NCI-H2081 treated with DMSO at 0.1 percent for 48 hours (cell line): ENCODE results near the gene PLXNB2.
"Not testable (repeated sequence)": the region's sequence is repeated elsewhere in the genome, so short reads cannot be mapped to it uniquely, and the experiment has no call there.

Source experiments
- DNase-seq: peaks from one replicate; lab custom pipeline; 2025; lab: John Stamatoyannopoulos, UW

Gene PLXNB2, protein sequence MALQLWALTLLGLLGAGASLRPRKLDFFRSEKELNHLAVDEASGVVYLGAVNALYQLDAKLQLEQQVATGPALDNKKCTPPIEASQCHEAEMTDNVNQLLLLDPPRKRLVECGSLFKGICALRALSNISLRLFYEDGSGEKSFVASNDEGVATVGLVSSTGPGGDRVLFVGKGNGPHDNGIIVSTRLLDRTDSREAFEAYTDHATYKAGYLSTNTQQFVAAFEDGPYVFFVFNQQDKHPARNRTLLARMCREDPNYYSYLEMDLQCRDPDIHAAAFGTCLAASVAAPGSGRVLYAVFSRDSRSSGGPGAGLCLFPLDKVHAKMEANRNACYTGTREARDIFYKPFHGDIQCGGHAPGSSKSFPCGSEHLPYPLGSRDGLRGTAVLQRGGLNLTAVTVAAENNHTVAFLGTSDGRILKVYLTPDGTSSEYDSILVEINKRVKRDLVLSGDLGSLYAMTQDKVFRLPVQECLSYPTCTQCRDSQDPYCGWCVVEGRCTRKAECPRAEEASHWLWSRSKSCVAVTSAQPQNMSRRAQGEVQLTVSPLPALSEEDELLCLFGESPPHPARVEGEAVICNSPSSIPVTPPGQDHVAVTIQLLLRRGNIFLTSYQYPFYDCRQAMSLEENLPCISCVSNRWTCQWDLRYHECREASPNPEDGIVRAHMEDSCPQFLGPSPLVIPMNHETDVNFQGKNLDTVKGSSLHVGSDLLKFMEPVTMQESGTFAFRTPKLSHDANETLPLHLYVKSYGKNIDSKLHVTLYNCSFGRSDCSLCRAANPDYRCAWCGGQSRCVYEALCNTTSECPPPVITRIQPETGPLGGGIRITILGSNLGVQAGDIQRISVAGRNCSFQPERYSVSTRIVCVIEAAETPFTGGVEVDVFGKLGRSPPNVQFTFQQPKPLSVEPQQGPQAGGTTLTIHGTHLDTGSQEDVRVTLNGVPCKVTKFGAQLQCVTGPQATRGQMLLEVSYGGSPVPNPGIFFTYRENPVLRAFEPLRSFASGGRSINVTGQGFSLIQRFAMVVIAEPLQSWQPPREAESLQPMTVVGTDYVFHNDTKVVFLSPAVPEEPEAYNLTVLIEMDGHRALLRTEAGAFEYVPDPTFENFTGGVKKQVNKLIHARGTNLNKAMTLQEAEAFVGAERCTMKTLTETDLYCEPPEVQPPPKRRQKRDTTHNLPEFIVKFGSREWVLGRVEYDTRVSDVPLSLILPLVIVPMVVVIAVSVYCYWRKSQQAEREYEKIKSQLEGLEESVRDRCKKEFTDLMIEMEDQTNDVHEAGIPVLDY (N-terminal part only)

DNA sequence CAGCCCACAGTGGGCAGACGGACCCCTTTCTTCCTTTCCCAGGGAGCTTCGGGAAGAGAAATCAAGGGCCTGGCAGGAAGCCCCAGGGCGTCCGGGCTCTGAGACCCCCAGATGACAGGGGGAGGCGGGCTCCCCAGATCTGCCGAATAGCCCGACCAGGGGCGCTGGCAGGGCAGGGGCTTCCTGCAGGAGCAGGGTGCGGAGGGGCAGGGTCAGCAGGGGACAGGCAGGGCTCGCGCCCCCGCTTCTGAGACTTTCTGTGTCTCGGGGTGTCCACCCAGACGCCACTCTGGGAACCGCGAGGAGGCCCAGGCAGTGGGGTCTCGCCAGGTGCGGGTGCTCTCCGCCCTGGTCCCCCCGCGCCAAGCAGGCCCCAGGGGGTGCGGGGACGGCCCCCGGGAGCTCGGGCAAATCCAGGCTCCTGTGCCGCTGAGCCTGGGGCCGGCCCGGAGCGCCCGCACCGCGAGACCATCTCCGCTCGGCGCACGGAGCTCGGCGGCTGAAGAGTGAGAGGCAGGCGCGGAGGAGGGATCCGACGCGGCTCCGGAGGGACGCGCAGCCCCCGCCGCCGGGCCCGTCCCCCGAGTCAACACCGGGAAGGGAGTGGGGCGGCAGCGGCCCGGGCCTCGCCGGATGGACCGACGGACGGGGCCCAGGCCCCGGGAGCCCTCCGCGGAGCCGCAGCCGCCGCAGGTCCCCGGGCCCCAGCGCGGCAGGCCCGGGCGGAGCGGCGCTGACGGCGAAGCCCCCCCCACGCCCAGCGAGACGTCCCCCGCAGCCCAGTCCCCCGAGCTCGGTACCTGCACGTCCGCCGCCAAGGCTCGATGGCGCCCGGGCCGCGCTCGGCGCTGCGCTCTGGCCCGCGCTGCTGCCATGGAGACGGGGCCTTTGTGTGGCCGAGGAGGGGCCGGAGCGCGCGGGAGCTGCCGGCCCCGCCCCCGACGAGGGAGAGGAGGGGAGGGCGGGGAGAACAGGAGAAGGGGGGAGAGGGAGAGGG is at the start of gene PLXNB2:
Gene PLXNB2 (minus strand): TSS at position 894 of the 997 bp plus-strand sequence. CDS start 17,062 bp downstream, outside the sequence.
- no peak for DNase-seq

DNA sequence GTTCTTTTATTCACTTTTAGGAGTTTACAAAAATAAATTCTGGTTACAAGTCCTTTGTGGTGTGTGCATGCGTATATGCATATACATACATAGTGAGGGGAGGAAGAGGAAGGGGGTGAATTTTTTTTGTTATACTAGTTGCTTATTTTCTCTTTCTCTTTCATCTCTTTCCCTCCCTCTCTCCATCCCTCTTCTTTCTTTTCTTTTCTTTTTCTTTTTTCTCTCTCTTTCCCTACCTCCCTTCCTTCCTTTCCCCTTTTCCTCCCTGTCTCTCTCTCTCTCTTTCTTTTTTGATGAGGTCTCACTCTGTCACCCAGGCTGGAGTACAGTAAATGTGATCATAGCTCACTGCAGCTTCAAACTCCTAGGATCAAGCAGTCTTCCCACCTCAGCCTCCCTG is 49.8 kb upstream of the PLXNB2 start:
- no peak for DNase-seq

DNA sequence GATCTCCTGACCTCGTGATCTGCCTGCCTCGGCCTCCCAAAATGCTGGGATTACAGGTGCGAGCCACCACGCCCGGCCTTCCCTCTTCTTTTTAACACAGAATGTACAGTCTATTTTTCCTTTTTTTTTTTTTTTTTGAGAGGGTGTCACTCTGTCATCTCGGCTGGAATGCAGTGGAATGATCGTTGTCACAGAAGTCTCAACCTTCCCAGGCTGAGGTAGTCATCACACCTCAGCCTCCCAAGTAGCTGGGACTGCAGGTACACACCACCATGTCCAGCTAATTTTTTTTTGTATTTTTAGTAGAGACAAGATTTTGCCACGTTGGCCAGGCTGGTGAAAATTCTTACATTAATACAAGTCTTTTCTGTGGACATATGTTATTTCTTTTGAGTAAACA is 48.7 kb upstream of the PLXNB2 start:
- DNase-seq, result no peak

DNA sequence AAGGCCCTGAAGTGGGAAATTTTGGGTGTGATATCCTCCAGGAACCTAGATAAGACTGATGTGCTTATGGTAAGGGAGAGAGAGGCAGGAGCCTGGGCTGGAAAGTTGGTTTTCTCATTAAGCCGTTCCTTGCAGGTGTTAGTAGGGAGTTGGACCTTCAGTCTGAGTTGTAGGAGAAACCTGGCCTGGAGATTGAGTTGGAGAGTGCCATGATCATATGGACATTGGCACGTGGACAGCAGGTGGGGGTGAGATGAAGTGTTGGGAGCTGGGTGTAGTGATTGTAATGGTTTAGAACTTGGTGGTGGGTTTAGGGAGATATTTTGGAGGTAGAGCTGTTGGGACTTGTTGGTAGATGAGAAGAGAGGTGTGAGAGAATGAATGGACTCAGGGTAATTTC is 40.6 kb upstream of the PLXNB2 start:
- DNase-seq, result no peak

DNA sequence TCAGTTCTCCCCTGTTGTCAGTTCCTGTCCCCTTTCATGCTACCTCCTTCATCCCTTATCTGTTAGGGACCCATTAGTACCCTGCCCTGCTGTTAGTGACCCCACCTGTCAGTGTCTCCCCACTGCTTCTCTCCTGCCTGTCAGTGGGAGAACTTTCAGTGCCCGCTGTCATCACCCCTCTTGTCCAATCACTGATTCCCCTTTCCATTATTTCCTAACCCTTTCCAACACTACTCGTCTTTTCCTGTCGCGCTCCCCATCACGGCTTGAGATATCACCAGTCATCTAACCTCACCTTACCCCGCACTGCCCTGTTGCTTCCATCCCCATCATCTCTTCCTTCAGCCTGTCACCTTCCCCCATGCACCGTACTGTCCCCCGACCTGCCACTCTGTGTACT is 39.7 kb upstream of the PLXNB2 start:
- no peak for DNase-seq

DNA sequence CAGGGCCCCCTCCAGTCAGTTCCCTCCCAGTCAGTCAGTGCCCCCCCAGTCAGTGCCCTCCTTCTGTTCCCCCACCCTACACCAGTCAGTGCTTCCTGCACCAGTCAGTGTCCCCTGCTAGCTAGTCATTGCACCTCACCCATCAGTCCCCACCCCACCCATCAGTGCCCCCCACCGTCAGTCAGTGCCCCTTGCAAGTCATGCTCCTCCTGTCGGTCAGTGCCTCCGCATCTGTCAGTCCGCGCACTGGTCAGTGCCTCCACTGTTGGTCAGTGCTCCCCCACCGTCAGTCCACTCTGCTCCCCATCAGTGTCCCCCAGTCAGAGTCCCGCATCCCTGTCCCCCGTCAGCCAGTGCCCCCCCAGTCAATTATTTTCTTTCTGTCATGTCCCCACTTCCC is 39.0 kb upstream of the PLXNB2 start:
- no peak for DNase-seq

DNA sequence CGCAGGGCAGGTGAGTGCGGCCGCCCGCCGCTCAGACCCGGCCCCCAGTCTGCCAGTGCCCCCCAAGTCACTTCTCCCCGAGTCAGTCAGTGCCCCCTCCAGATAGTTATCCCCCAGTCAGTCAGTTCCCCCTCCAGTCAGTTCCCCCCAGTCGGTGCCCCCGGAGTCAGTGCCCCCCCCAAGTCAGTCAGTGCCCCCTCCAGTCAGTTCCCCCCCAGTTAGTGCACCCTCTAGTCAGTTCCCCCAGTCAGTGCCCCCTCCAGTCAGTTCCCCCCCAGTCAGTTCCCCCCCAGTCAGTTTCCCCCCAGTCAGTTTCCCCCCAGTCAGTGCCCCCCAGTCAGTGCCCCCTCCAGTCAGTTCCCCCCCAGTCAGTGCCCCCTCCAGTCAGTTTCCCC is 36.1 kb upstream of the PLXNB2 start:
- DNase-seq, result no peak

DNA sequence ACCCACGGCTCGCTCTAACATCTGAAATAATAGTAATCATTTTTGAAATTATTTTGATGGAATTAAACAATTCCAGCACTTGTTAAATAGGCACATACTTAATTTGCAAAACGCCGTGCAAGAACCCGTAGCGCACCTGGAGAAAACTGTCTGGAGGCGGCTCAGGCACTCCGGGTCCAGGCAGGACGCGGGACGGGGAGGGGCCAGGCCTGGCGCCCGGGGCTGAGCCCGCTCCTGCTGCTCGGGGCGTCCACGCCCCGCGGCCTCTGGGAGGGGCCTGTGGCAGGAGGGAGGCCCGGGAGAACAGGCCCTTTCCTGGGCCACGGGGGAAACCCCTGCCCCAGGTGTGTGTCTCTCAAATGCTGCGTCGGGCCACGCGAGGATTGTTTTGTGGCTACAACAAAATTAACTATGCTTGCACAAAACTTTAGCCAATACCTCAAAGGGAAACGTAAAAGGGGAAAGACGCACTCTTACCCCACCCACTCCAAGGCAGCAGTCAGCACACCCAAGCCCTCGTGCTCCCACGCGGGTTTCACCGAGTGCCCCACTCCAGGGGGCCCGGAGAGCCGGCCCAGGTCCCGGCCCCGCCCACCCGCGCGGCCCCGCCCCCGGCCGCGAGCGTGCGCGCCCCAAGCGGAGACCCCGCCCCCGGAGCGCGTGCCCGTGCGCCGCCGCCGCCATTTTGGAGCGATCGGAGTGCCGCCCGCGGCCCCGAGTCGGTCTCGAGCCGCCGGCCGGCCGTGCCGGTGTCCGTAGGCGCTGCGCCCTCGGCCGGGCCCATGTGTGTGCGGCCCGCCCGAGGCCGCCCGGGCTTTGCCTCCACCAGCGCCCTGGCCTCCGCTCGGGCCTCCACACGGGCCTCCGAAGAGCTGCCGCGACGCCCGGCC is 35.5 kb upstream of the PLXNB2 start, which contains the start of gene PPP6R2:
Gene PPP6R2 (plus strand): TSS at position 677 of the 890 bp plus-strand sequence. CDS start 50,582 bp downstream, outside the sequence.
- DNase-seq, result no peak

DNA sequence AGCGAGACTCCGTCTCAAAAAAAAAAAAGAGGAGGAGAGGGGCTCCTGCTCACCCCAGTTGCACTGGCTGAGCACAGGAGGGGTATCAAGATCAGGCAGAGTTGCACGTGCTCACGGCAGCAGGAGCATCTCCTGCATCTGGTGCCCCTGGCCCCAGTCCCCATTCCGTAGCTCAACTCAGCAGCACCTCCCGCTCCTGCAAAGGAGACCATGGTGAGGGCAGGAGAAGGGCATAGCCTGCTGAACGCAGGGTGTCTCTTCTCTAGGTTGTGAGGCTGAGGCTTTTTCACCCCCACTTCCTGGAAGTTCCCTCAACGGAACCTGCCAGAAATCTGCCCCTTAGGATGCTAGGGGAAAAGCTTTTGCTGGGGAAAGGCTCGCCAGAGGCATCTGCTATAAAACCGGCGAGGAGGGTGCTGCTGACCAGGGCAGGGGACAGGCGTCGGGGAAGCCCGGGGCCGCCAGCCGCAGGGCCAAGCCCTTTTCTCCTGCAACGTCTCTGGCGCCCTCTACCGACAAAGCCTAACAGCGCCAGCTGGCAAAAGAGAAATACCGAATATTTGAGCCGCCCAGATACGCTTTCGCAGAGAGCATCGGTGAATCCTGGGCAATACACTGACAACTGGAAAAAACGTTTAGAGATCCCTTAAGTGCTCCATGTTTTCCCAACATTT is 34.7 kb upstream of the PLXNB2 start:
- DNase-seq, result no peak

DNA sequence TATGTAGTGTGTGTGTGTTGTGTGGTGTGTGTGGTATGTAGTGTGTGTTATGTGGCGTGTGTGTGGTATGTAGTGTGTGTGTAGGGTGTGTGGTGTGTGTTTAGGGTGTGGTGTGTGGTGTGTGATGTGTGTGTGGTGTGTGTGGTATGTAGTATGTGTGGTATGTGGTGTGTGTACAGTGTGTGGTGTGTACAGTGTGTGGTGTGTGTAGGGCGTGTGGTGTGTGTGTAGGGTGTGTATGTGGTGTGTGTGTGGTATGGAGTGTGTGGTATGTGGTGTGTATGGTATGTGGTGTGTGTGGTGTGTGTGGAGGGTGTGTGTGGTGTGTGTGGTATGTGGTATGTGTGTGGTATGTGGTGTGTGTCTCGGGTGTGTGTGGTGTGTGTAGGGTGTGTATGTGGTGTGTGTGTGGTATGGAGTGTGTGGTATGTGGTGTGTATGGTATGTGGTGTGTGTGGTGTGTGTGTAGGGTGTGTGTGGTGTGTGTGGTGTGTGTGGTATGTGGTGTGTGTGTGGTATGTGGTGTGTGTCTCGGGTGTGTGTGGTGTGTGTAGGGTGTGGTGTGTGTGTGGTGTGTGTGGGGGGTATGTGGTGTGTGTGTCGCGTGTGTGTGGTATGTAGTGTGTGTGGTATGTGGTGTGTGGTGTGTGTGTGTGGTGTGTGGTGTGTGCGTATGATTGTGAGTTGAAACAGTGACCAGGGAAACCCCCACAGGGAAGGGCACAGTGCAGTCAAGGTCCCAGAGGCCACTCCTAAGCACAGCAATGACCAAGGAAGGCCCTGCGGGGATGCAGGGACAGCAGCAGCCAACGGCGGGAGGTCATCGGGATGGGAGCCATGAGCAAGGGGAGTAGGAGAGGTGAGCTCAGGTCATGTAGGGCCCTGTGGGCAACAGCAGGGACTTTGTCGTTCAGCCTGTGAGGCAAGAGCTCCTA is 32.8 kb upstream of the PLXNB2 start:
- no peak for DNase-seq

DNA sequence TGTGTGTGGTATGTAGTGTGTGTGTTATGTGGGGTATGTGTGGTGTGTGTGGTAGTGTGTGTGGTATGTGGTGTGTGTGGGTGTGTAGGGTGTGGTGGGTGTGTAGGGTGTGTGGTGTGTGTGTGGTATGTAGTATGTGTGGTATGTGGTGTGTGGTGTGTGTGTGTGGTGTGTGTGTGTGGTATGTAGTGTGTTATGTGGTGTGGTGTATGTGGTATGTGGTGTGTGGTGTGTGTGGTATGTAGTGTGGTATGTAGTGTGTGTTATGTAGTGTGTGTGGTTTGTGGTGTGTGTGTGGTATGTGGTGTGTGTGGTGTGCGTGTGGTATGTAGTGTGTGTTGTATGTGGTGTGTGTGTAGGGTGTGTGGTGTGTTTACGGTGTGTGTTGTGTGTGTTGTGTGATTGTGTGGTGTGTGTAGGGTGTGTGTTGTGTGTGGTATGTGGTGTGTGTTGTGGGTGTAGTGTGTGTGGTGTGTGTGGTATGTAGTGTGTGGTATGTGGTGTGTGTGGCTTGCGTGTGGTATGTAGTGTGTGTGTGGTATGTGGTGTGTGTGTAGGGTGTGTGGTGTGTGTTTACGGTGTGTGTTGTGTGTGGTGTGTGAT is 31.5 kb upstream of the PLXNB2 start:
- no peak for DNase-seq

DNA sequence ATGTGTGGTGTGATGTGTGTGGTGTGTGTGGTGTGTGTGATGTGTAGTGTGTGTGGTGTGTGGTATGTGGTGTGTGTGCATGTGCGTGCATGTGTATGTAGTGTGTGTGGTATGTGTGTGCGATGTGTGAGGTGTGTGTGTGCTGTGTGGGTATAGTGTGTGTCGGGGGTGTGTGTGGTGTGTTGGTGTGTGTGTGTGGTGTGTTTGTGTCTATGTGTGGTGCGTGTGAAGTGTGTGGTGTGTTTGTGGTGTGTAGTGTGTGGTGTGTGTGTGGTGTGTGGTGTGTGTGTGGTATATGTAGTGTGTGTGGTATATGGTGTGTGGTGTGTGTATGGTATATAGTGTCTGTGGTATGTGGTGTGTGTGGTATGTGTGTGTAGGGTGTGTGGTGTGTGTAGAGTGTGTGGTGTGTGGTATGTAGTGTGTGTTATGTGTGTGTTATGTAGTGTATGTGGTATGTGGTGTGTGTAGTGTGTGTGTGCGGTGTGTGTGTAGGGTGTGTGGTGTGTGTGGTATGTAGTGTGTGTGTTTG is 30.7 kb upstream of the PLXNB2 start:
- no peak for DNase-seq

DNA sequence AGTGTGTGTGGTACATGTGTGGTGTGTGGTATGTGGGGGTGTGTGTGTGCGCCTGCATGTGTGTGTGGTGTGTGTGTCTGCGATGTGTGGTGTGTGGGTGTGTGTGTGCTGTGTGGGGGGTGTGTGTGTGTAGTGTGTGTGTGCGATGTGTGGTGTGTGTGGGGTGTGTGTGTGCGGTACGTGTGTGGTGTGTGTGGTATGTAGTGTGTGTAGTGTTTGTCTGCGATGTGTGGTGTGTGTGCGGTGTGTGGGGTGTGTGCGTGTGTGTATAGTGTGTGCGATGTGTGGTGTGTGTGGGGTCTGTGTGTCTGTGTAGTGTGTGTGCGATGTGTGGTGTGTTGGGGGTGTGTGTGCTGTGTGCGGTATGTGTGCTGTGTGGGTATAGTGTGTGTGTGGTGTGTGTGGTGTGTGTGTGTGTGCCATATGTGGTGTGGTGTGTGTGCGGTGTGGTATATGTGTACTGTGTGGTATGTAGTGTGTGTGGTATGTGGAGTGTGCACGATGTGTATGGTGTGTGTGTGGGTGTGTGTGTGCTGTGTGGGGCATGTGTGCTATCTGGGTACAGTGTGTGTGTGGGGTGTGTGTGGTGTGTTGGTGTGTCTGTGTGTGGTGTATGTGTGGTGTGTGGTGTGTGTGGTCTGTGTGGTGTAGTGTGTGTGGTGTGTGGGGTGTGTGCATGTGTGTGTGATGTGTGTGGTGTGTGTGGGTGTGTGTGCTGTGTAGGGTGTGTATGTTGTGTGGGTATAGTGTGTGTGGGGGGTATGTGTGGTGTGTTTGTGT is 30.0 kb upstream of the PLXNB2 start:
- DNase-seq, result no peak

DNA sequence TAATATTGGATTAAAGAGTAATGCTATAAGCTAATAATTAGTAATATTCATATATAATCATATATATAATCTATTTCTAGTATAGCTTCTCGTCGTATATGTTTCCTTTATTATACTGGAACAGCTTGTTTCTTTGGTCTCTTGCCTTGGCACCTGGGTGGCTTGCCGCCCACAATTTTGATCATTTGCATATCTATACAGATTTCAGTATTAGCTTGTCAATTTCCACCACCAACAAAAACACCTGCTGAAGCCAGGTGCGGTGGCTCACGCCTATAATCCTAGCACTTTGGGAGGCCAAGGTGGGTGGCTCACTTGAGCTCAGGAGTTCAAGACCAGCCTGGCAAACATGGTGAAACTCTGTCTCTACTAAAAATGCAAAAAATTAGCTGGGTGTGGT is 27.0 kb upstream of the PLXNB2 start:
- DNase-seq, result not testable (repeated sequence)

DNA sequence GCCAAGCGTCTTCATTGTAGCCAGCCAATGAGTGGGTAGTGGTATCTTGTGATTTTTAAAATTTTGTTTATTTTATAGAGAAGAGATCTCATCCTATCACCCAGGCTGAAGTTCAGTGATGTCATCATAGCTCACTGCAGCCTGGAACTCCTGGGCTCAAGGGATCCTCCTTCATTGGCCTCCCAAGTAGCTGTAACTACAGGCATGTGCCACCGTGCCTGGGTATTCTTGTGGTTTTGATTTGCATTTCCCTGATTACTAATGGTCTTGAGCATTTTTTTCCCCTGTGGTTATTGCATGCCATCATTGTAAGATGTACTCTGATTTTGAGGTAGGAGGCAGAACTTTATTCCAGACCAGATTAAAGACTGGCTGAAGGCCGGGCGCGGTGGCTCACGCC is 21.8 kb upstream of the PLXNB2 start:
- DNase-seq, result no peak

DNA sequence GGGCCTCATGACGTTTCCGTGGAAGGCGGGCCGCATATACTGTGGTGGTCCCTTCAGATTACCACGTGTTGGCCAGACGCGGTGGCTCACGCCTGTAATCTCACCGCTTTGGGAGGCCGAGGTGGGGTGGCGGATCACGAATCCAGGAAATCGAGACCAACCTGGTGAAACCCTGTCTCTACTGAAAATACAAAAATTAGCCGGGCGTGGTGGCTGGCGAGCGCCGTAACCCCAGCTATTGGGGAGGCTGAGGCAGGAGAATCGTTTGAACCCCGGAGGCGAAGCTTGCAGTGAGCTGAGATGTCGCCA is 20.2 kb upstream of the PLXNB2 start:
- DNase-seq, result no peak
